Astrocyte (in vitro differentiated cells and primary cell): ENCODE measurements around the gene TIGAR. TPM values are rescaled to one million over a fixed set of nuclear protein-coding genes. Genes with fewer than 3 reads are reported as not detected.

Experiments
- DNase-seq: peaks from one replicate; pipeline ENCODE4 v3.0.0-alpha.2; 2010; ENCODE audit warnings: low read depth
- FAIRE-seq: peaks from 2 replicates; lab custom pipeline; 2011; peaks lifted over from hg19 to GRCh38; lab: Jason Lieb, UNC
- H2AFZ ChIP-seq: 2 replicates; pipeline ENCODE4 v1.6.0; 2012; ENCODE audit warnings: low read depth, low read length, inconsistent platforms
- H3K27ac ChIP-seq: 2 replicates; pipeline ENCODE4 v1.5.1; 2011; ENCODE audit warnings: low read depth, low read length, inconsistent platforms
- H3K27me3 ChIP-seq: 2 replicates; pipeline ENCODE4 v1.6.0; 2011; ENCODE audit warnings: low read length, inconsistent platforms; ENCODE audit not compliant: insufficient read depth
- H3K36me3 ChIP-seq: 2 replicates; pipeline ENCODE4 v1.5.1; 2011; ENCODE audit warnings: low read length, inconsistent platforms; ENCODE audit not compliant: insufficient read depth
- H3K4me1 ChIP-seq: 2 replicates; pipeline ENCODE4 v1.5.1; 2011; ENCODE audit warnings: low read length, inconsistent platforms; ENCODE audit not compliant: insufficient read depth
- H3K4me2 ChIP-seq: 2 replicates; pipeline ENCODE4 v1.6.0; 2012; ENCODE audit warnings: low read length, inconsistent platforms
- H3K4me3 ChIP-seq: 2 replicates; pipeline ENCODE4 v1.5.1; 2011; ENCODE audit warnings: low read depth, mild to moderate bottlenecking, low read length, inconsistent platforms; ENCODE audit not compliant: insufficient read depth
- H3K79me2 ChIP-seq: 2 replicates; pipeline ENCODE4 v1.6.0; 2012; ENCODE audit warnings: mild to moderate bottlenecking, low read length, inconsistent platforms; ENCODE audit not compliant: insufficient read depth
- H3K9ac ChIP-seq: 2 replicates; pipeline ENCODE4 v1.6.0; 2012; ENCODE audit warnings: mild to moderate bottlenecking, low read length, inconsistent platforms
- H3K9me3 ChIP-seq: 2 replicates; pipeline ENCODE4 v1.5.1; 2012; ENCODE audit warnings: low read depth, mild to moderate bottlenecking, low read length, inconsistent platforms; ENCODE audit not compliant: insufficient read depth
- H4K20me1 ChIP-seq: 2 replicates; pipeline ENCODE4 v1.6.0; 2012; ENCODE audit warnings: low read length, inconsistent platforms; ENCODE audit not compliant: insufficient read depth
- H3K27ac Mint-ChIP-seq: one replicate; pipeline ENCODE4 v1.8.0; 2021; ENCODE audit warnings: mild to moderate bottlenecking, mixed read lengths; ENCODE audit not compliant: unreplicated experiment
- H3K27me3 Mint-ChIP-seq: one replicate; pipeline ENCODE4 v1.8.0; 2021; ENCODE audit warnings: low read depth, mixed read lengths; ENCODE audit not compliant: unreplicated experiment
- H3K36me3 Mint-ChIP-seq: one replicate; pipeline ENCODE4 v1.8.0; 2021; ENCODE audit warnings: low read depth, mixed read lengths; ENCODE audit not compliant: unreplicated experiment
- H3K4me1 Mint-ChIP-seq: one replicate; pipeline ENCODE4 v1.8.0; 2021; ENCODE audit warnings: low read depth, mixed read lengths; ENCODE audit not compliant: unreplicated experiment
- H3K4me3 Mint-ChIP-seq: one replicate; pipeline ENCODE4 v1.8.0; 2021; ENCODE audit warnings: mild to moderate bottlenecking, moderate library complexity, mixed read lengths; ENCODE audit not compliant: unreplicated experiment
- H3K9me3 Mint-ChIP-seq: one replicate; pipeline ENCODE4 v1.8.0; 2021; ENCODE audit warnings: mild to moderate bottlenecking, mixed read lengths; ENCODE audit not compliant: unreplicated experiment
- CTCF ChIP-seq: IDR thresholded peaks from 2 replicates; pipeline ENCODE4 v1.5.1; 2011; ENCODE audit warnings: low read depth, mild to moderate bottlenecking, inconsistent platforms, low read length, moderate library complexity; ENCODE audit not compliant: insufficient read depth
- EZH2 ChIP-seq: IDR thresholded peaks from 2 replicates; pipeline ENCODE4 v1.6.1; 2012; ENCODE audit warnings: mild to moderate bottlenecking, low read length, inconsistent platforms; ENCODE audit not compliant: insufficient read depth
- total RNA-seq: library from RNA; stranded (reverse); gene quantifications from 2 replicates; pipeline ENCODE4 v1.2.1, GENCODE V29; 2021

Gene TIGAR
- total RNA-seq, 1 donor from 2014 or later: 91.7 TPM

GRCh38 chr12:4292341-4293073 lies 28.5 kb upstream of the TIGAR start:
- Histone ChIP-seq H3K27me3 (peaks cover 13% of the 10 kb centered on the region), H3K79me2 (no peaks in the 10 kb centered on the region), H3K9ac (no peak overlapping the region), H3K9me3 (no peaks in the 10 kb centered on the region), H3K4me3 (no peak overlapping the region), H3K27ac (no peak overlapping the region), H3K36me3 (no peaks in the 10 kb centered on the region), H3K4me2 (no peak overlapping the region), H2AFZ (no peak overlapping the region), H3K4me1 (no peaks in the 10 kb centered on the region), H4K20me1 (peaks cover 2% of the 10 kb centered on the region)
- no peak for TF ChIP-seq CTCF
- no peak for TF ChIP-seq EZH2
- no peak for FAIRE-seq
- no peak for DNase-seq
- no peaks in the 10 kb centered on the region for H3K27me3 Mint-ChIP-seq
- H3K9me3 Mint-ChIP-seq: peaks cover 1% of the 10 kb centered on the region
- H3K4me1 Mint-ChIP-seq: peaks cover 38% of the 10 kb centered on the region
- H3K4me3 Mint-ChIP-seq: no peak overlapping the region
- peak overlapping the region; percentile 31 for H3K27ac Mint-ChIP-seq
- H3K36me3 Mint-ChIP-seq: peaks cover 41% of the 10 kb centered on the region

GRCh38 chr12:4293299-4293965 lies 27.6 kb upstream of the TIGAR start:
- no peak overlapping the region for H3K4me3 Mint-ChIP-seq
- Histone ChIP-seq H3K9me3 (no peaks in the 10 kb centered on the region), H3K27me3 (peaks cover 13% of the 10 kb centered on the region), H2AFZ (peak overlapping the region; percentile 41), H4K20me1 (peaks cover 2% of the 10 kb centered on the region), H3K27ac (no peak overlapping the region), H3K9ac (no peak overlapping the region), H3K4me1 (no peaks in the 10 kb centered on the region), H3K4me3 (no peak overlapping the region), H3K4me2 (peak overlapping the region; percentile 33), H3K79me2 (no peaks in the 10 kb centered on the region), H3K36me3 (no peaks in the 10 kb centered on the region)
- peaks cover 30% of the 10 kb centered on the region for H3K4me1 Mint-ChIP-seq
- H3K36me3 Mint-ChIP-seq: peaks cover 32% of the 10 kb centered on the region
- DNase-seq (no peak), FAIRE-seq (no peak)
- H3K9me3 Mint-ChIP-seq: peaks cover 1% of the 10 kb centered on the region
- no peaks in the 10 kb centered on the region for H3K27me3 Mint-ChIP-seq
- peak overlapping the region; percentile 16 for H3K27ac Mint-ChIP-seq
- no peak for TF ChIP-seq CTCF
- TF ChIP-seq EZH2: no peak
